AG09309 (cell line): Measurements from ENCODE around the gene NEUROG3.

Source experiments
- DNase-seq: peaks from one replicate; pipeline ENCODE4 v3.0.0-alpha.2; 2010; ENCODE audit warnings: low read depth
- H3K4me3 ChIP-seq: 2 replicates; pipeline ENCODE4 v1.5.1; 2011; ENCODE audit warnings: mild to moderate bottlenecking, low read depth, low read length, moderate library complexity; ENCODE audit not compliant: control insufficient read depth
- TF ChIP-seq, protein P1 (sequence below): IDR thresholded peaks from 2 replicates; pipeline ENCODE4 v1.5.1; 2011; ENCODE audit warnings: mild to moderate bottlenecking, low read depth, low read length, inconsistent platforms; ENCODE audit not compliant: insufficient read depth, control insufficient read depth; ENCODE audit errors: missing control alignments

Gene NEUROG3, protein sequence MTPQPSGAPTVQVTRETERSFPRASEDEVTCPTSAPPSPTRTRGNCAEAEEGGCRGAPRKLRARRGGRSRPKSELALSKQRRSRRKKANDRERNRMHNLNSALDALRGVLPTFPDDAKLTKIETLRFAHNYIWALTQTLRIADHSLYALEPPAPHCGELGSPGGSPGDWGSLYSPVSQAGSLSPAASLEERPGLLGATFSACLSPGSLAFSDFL

DNA sequence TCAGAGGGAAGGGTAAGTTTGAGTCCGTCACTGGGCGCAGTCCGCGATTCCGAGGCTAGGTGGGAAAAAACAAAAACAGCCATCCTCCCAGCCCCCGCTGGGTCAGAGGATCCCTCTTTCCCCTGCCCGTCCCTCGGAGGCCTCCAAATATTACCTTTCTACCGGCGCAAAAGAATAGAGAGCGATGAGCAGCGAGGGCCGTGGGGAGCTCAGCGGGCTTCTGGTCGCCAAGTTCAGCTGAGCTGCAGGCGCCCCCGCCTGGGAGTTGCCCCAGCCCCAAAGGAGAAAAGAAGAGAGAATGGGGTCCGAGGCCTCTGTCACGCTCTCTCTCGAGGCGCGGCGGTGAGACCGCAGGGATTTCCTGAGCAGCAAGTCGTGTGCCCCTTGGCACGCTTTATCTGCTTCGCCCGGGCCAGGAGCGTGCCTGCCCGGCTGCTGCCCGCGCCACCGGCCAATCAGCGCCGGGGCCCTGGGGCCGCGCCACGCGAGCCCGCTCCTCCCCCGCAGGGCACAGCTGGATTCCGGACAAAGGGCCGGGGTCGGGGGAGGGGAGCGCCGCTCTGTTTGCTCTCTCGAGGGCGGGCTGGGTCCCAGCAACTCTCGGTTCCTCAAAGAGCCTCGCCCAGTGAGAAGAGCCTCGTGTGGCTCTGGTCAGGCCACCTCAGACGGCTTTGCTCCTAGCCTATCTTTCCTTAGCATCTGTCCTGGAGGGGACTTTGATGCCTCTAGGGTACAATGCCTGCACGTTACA, at the start of gene NEUROG3:
Gene NEUROG3, minus strand, starts transcription at position 367 of the 751 bp plus-strand sequence. CDS start 379 bp downstream, outside the sequence.
- TF ChIP-seq, protein P1, sequence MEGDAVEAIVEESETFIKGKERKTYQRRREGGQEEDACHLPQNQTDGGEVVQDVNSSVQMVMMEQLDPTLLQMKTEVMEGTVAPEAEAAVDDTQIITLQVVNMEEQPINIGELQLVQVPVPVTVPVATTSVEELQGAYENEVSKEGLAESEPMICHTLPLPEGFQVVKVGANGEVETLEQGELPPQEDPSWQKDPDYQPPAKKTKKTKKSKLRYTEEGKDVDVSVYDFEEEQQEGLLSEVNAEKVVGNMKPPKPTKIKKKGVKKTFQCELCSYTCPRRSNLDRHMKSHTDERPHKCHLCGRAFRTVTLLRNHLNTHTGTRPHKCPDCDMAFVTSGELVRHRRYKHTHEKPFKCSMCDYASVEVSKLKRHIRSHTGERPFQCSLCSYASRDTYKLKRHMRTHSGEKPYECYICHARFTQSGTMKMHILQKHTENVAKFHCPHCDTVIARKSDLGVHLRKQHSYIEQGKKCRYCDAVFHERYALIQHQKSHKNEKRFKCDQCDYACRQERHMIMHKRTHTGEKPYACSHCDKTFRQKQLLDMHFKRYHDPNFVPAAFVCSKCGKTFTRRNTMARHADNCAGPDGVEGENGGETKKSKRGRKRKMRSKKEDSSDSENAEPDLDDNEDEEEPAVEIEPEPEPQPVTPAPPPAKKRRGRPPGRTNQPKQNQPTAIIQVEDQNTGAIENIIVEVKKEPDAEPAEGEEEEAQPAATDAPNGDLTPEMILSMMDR, result no peak
- H3K4me3 ChIP-seq, result no peak within 1 kb of the TSS
- DNase-seq, result no peak

DNA sequence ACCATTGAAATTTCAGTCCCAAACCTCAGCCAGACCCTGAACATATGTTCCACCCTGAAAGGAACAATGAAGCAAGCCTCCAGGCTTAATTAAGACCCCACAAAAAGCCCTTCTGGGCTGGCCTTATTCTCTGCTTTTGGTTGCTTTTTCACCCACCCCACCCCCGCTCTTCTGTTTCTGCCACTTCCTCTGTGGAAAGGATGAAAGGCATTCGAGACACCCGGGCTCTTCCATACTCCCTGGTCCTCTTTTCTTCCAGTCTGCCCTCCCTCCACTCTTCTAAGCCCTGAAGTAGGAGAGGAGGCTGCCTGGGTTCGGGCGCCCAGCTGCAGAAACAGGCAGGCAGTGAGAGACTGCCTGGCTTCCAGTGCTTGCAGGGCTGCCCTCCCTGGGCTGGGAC, 47.4 kb upstream of the NEUROG3 start:
- TF ChIP-seq, protein P1, result no peak
- no peak overlapping the region for H3K4me3 ChIP-seq
- DNase-seq, result no peak

DNA sequence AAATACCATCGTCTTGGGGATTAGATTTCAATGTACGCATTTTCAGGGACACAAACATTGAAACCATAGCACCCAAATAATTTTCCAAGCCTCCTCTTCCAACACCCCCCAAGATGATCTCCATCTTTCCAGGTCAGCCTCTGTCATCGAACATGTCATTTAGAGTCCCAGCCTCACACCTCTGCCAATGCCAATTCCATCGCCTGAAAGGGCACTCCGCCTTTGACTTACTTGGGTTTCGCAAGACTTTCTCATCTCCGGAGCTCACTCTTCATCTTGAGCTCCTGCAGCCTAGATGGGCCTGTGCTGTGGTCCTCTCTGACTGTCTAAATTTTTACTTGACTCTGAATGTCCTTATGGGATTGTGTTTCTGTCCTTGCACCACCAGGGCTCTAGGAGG, 46.4 kb upstream of the NEUROG3 start:
- no peak for DNase-seq
- TF ChIP-seq, protein P1, result no peak
- H3K4me3 ChIP-seq, result no peak overlapping the region

DNA sequence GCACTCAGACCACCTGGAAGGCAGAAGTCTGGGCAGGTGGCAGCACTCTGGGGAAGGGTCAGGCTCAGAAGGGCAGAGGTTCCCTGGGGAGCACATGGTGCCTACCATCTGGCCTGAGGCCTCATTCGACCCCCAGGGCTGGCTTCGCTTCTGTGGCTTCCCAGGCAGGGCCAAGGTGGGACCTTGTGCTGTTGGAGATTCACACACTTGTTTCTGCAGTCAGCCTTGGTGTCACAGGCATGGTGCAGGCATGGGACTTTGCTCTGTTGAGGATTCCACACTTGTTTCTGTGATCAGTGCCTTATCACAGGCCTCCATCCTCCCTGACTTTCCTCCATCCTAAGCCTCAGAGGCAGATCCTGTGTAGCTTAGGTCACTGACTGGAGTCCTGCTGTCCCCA, 45.5 kb upstream of the NEUROG3 start:
- H3K4me3 ChIP-seq, result no peak overlapping the region
- TF ChIP-seq, protein P1, result no peak
- no peak for DNase-seq

- no peak for DNase-seq
- TF ChIP-seq, protein P1, result no peak
- H3K4me3 ChIP-seq, result no peak overlapping the region
Observed at GRCh38 chr10:69616358-69616757, 43.1 kb upstream of the NEUROG3 start.

DNA sequence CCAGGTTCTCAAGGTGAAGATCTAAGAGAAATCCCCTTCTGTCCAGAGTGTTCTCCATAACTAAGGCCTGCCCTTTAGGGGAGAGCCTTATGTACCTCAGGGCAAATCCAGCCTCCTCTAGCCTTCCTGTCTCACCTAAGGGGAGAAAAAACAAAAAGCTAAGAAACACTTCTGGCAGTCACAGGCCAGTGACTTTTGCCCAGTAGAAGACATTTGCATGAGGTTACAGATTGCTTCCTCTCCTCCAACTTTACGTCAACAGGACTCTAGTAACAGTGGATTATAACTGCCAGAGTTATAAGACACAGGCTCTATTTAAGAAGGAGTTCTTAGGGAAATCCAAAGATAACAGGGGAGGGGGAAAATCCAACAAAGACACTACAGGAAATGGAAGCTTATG, 40.9 kb upstream of the NEUROG3 start:
- TF ChIP-seq, protein P1, result no peak
- no peak overlapping the region for H3K4me3 ChIP-seq
- DNase-seq, result no peak
